ENCODE results near the gene BTRC.
"Not testable (repeated sequence)": the region's sequence is repeated elsewhere in the genome, so short reads cannot be mapped to it uniquely, and the experiment has no call there.

The BTRC gene

GRCh38 chr10:101353692-101354327, at the start of gene BTRC:
Gene BTRC, plus strand, starts transcription at chr10:101354165. Its CDS starts 16 bp downstream, at chr10:101354181.
- DNase-seq (ENCODE audit: insufficient read length, low spot score) (peak; percentile 81), FAIRE-seq (peak; percentile 92)
- TF ChIP-seq POLR2A (IDR thresholded peaks at IDR 0.05; ENCODE audit: low read depth, low read length): peak; percentile 88

GRCh38 chr10:101304316-101304715, 49.6 kb upstream of the BTRC start:
- DNase-seq (ENCODE audit: insufficient read length, low spot score): no peak
- no peak for TF ChIP-seq POLR2A (IDR thresholded peaks at IDR 0.05; ENCODE audit: low read depth, low read length)
- FAIRE-seq: no peak

GRCh38 chr10:101305320-101306241, 48.4 kb upstream of the BTRC start:
- no peak for DNase-seq (ENCODE audit: insufficient read length, low spot score)
- TF ChIP-seq POLR2A (IDR thresholded peaks at IDR 0.05; ENCODE audit: low read depth, low read length): no peak
- FAIRE-seq: no peak

GRCh38 chr10:101308051-101308450, 45.9 kb upstream of the BTRC start:
- no peak for TF ChIP-seq POLR2A (IDR thresholded peaks at IDR 0.05; ENCODE audit: low read depth, low read length)
- FAIRE-seq (no peak), DNase-seq (ENCODE audit: insufficient read length, low spot score) (no peak)

- DNase-seq (ENCODE audit: insufficient read length, low spot score) (no peak), FAIRE-seq (no peak)
- no peak for TF ChIP-seq POLR2A (IDR thresholded peaks at IDR 0.05; ENCODE audit: low read depth, low read length)
These were observed 43.3 kb upstream of the BTRC start for GRCh38 chr10:101310529-101311184.

- no peak for FAIRE-seq
- no peak for TF ChIP-seq POLR2A (IDR thresholded peaks at IDR 0.05; ENCODE audit: low read depth, low read length)
- no peak for DNase-seq (ENCODE audit: insufficient read length, low spot score)
These were observed 42.5 kb upstream of the BTRC start for GRCh38 chr10:101311185-101312066.

GRCh38 chr10:101319241-101319915, 34.6 kb upstream of the BTRC start:
- no peak for FAIRE-seq

GRCh38 chr10:101321073-101321472, 32.9 kb upstream of the BTRC start:
- no peak for DNase-seq (ENCODE audit: insufficient read length, low spot score)
- TF ChIP-seq POLR2A (IDR thresholded peaks at IDR 0.05; ENCODE audit: low read depth, low read length): no peak
- FAIRE-seq: no peak

More at GRCh38 chr10:101319241-101319915, 34.6 kb upstream of the BTRC start:
- no peak for DNase-seq (ENCODE audit: insufficient read length, low spot score)
- no peak for TF ChIP-seq POLR2A (IDR thresholded peaks at IDR 0.05; ENCODE audit: low read depth, low read length)

GRCh38 chr10:101322266-101323108, 31.5 kb upstream of the BTRC start:
- TF ChIP-seq POLR2A (IDR thresholded peaks at IDR 0.05; ENCODE audit: low read depth, low read length): no peak
- no peak for FAIRE-seq
- DNase-seq (ENCODE audit: insufficient read length, low spot score): no peak

- TF ChIP-seq POLR2A (IDR thresholded peaks at IDR 0.05; ENCODE audit: low read depth, low read length): no peak
- DNase-seq (ENCODE audit: insufficient read length, low spot score) (no peak), FAIRE-seq (no peak)
These were observed 30.5 kb upstream of the BTRC start for GRCh38 chr10:101323495-101323894.

GRCh38 chr10:101327454-101327853, 26.5 kb upstream of the BTRC start:
- not testable (repeated sequence) for DNase-seq (ENCODE audit: insufficient read length, low spot score); FAIRE-seq

All from H54 (cell line).